GM12892 (cell line): ENCODE data around the gene PRDM10.

Experiments
- POLR2A ChIP-seq: IDR thresholded peaks from 2 replicates; pipeline ENCODE4 v1.6.1; 2011; ENCODE audit warnings: low read depth, low read length, control low read depth
- POLR2AphosphoS5 ChIP-seq: IDR thresholded peaks from 2 replicates; pipeline ENCODE4 v1.6.1; 2011; ENCODE audit warnings: low read depth, low read length, control low read depth

- no peak for TF ChIP-seq POLR2A
- TF ChIP-seq POLR2AphosphoS5 = no peak
Measured at GRCh38 chr11:130031056-130031455, 28.4 kb upstream of the PRDM10 start.
